HepG2 (cell line): ENCODE results near the gene OBSL1. TPM values are rescaled to one million over a fixed set of nuclear protein-coding genes. Genes with fewer than 3 reads are reported as not detected.
A peak's percentile ranks its signal among the peaks of the same experiment; 100 is the strongest.

ENCODE experiments used
- ERF ChIP-seq: IDR thresholded peaks from 2 replicates; pipeline ENCODE4 v1.6.1; 2018; ENCODE audit warnings: missing biosample characterization, missing genetic modification reagents
- GATAD2A ChIP-seq: IDR thresholded peaks from 2 replicates; pipeline ENCODE4 v1.6.1; 2016
- HNF4A ChIP-seq: sonication (generic); formaldehyde crosslinking; IDR thresholded peaks from 2 replicates; pipeline ENCODE4 v1.4.0; 2020; ENCODE audit warnings: missing genetic modification reagents
- KDM5A ChIP-seq: fragments of 200-600 bp; sonication (generic); IDR thresholded peaks from 2 replicates; pipeline ENCODE4 v1.7.0; 2018; ENCODE audit warnings: antibody characterized with exemption, mild to moderate bottlenecking, low read length, borderline replicate concordance
- KLF12 ChIP-seq: sonication (generic); formaldehyde crosslinking; IDR thresholded peaks from 2 replicates; pipeline ENCODE4 v1.4.0; 2020; ENCODE audit warnings: missing genetic modification reagents, borderline replicate concordance
- MBD4 ChIP-seq: IDR thresholded peaks from 2 replicates; pipeline ENCODE4 v1.6.1; 2012; ENCODE audit warnings: low read length, inconsistent platforms, borderline replicate concordance
- MIXL1 ChIP-seq: IDR thresholded peaks from 2 replicates; pipeline ENCODE4 v1.6.1; 2016
- MTF1 ChIP-seq: sonication (generic); formaldehyde crosslinking; IDR thresholded peaks from 2 replicates; pipeline ENCODE4 v1.5.0; 2020; ENCODE audit warnings: missing genetic modification reagents
- PHF21A ChIP-seq: sonication (generic); formaldehyde crosslinking; IDR thresholded peaks from 2 replicates; pipeline ENCODE4 v1.5.0; 2020; ENCODE audit warnings: mild to moderate bottlenecking, missing genetic modification reagents
- POLR2A ChIP-seq, 2 experiments: IDR thresholded peaks; 2 replicates each; pipeline ENCODE4 v1.6.1; 2011; ENCODE audit warnings: low read depth in 2 of 2, low read length in 2 of 2, mild to moderate bottlenecking in 1 of 2, moderate library complexity in 1 of 2; ENCODE audit not compliant: insufficient read depth in 1 of 2
- PRPF4 ChIP-seq: fragments of 200-400 bp; formaldehyde crosslinking; IDR thresholded peaks from 2 replicates; pipeline ENCODE4 v1.6.1; 2016; ENCODE audit warnings: low read length, low read depth; ENCODE audit not compliant: poor library complexity, severe bottlenecking
- SP2 ChIP-seq: sonication (generic); formaldehyde crosslinking; IDR thresholded peaks from 2 replicates; pipeline ENCODE4 v1.5.1; 2020; ENCODE audit warnings: mild to moderate bottlenecking, missing genetic modification reagents
- TBP ChIP-seq: sonication (generic); formaldehyde crosslinking; IDR thresholded peaks from 2 replicates; pipeline ENCODE4 v1.5.0; 2020; ENCODE audit warnings: missing genetic modification reagents
- U2AF2 ChIP-seq: fragments of 200-400 bp; formaldehyde crosslinking; IDR thresholded peaks from 2 replicates; pipeline ENCODE4 v1.6.1; 2017; ENCODE audit warnings: low read depth, mild to moderate bottlenecking, low read length
- YEATS2 ChIP-seq: sonication (generic); formaldehyde crosslinking; IDR thresholded peaks from 2 replicates; pipeline ENCODE4 v1.4.0; 2020; ENCODE audit warnings: missing genetic modification reagents, borderline replicate concordance
- ZNF549 ChIP-seq: sonication (generic); formaldehyde crosslinking; IDR thresholded peaks from 2 replicates; pipeline ENCODE4 v1.5.0; 2020; ENCODE audit warnings: missing genetic modification reagents
- polyA plus RNA-seq, 8 experiments: library from polyadenylated mRNA; depleted of rRNA in 3 of 8; stranded (reverse) in 7 of 8; unstranded in 1 of 8; fragments of >200 nt; fragmentation: Illumina TruSeq in 4 of 8; extraction: Trizol in 4 of 8; gene quantifications; 2 replicates each; pipeline versions ENCODE4 v1.2.1 to v1.2.3, GENCODE V29; 2011 to 2016; ENCODE audit warnings: low read depth in 4 of 8, missing spikeins in 1 of 8, mixed read lengths in 1 of 8; ENCODE audit not compliant: insufficient read depth in 1 of 8
- total RNA-seq, 5 experiments: library from RNA; depleted of rRNA; stranded (reverse); fragments of >200 nt; fragmentation: Illumina TruSeq; extraction: Trizol; gene quantifications; 2 replicates each; pipeline ENCODE4 v1.2.3, GENCODE V29; 2016; ENCODE audit warnings: low read depth in 1 of 5
- TF ChIP-seq, protein P1 (sequence below): sonication (generic); formaldehyde crosslinking; IDR thresholded peaks from 2 replicates; pipeline ENCODE4 v1.9.0; 2021; ENCODE audit warnings: missing genetic modification reagents, mild to moderate bottlenecking, borderline replicate concordance
- TF ChIP-seq, protein P2 (sequence below): sonication (generic); formaldehyde crosslinking; IDR thresholded peaks from 2 replicates; pipeline ENCODE4 v1.5.0; 2020; ENCODE audit warnings: mild to moderate bottlenecking, low read depth, missing genetic modification reagents, borderline replicate concordance
- TF ChIP-seq, protein P3 (sequence below): sonication (generic); formaldehyde crosslinking; IDR thresholded peaks from 2 replicates; pipeline ENCODE4 v1.4.0; 2020; ENCODE audit warnings: missing genetic modification reagents, borderline replicate concordance
- TF ChIP-seq, protein P4 (sequence below): sonication (generic); formaldehyde crosslinking; IDR thresholded peaks from 2 replicates; pipeline ENCODE4 v1.9.0; 2022; ENCODE audit warnings: low read depth, missing genetic modification reagents
- TF ChIP-seq, protein P5 (sequence below): sonication (generic); formaldehyde crosslinking; conservative IDR thresholded peaks from 2 replicates; pipeline ENCODE4 v1.4.0; 2020; ENCODE audit warnings: missing genetic modification reagents
- TF ChIP-seq, protein P6 (sequence below): sonication (generic); formaldehyde crosslinking; IDR thresholded peaks from 2 replicates; pipeline ENCODE4 v1.5.0; 2020; ENCODE audit warnings: missing genetic modification reagents

Gene OBSL1
- total and polyA plus RNA-seq, 2 of the 13 experiments (the other 11 are each of a cell fraction or from before 2014, with no cell fraction given), result 86.7 to 218 TPM

DNA sequence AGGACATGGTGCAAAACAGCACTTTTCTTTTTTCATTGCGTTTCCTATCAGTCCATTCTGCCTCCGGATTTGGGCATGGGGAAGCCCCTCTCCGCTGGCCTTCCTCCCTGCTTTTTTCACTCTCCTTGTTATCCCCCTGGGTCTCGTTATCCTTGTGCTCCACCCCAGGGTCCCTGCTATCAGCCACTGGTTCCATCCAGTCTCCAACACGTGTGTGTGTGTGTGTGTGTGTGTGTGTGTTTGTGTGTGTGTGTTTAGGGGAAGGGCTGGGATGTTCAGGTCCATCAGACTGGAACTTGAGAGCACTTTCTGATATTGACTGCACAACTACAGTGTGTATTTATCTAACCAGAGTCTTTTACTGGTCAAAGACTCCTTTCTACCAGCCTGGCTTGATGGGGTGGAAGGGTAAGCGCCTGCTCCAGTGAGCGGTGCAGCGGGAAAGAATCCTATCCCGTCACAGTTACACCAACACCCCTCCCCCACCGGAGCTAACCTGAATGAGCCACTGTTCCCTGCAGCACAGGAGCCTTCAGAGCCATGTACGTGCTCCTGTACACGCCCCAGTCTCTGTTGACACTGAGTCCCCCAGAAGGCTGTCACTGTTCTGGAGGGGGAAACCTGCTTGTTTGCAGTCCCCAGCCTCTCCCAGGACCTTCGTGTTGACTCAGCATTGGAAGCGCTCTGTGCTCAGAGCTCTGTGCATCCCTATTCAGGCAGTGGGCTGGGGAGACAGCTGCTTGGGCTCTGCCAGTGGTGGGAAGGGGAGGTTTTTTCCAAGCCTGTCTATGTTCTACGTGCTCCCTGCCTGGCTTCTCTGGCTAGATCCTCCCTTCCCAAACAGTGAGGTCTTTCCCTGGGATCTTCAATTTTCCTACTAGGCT lies 5.4 kb upstream of the OBSL1 start (continued):
- TF ChIP-seq, protein P1, sequence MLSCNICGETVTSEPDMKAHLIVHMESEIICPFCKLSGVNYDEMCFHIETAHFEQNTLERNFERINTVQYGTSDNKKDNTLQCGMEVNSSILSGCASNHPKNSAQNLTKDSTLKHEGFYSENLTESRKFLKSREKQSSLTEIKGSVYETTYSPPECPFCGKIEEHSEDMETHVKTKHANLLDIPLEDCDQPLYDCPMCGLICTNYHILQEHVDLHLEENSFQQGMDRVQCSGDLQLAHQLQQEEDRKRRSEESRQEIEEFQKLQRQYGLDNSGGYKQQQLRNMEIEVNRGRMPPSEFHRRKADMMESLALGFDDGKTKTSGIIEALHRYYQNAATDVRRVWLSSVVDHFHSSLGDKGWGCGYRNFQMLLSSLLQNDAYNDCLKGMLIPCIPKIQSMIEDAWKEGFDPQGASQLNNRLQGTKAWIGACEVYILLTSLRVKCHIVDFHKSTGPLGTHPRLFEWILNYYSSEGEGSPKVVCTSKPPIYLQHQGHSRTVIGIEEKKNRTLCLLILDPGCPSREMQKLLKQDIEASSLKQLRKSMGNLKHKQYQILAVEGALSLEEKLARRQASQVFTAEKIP (CRISPR knock-in tag), result no peak
- TF ChIP-seq ERF (CRISPR knock-in tag) (peak; percentile 93), POLR2A (IDR thresholded peaks at IDR 0.05; ENCODE audit: insufficient read depth in 1 of 2, low read depth in 2 of 2, low read length in 2 of 2) (no peak; a peak in 1 of 4 replicates), SP2 (CRISPR knock-in tag) (no peak; the same call in 1 of the 2 replicates), MIXL1 (CRISPR knock-in tag) (peak; percentile 84; the same call in 1 of the 2 replicates), PRPF4 (no peak), PHF21A (CRISPR knock-in tag) (peak; percentile 99), YEATS2 (peak; percentile 70; the same call in 1 of the 2 replicates), MBD4 (no peak), KDM5A (no peak; the same call in 1 of the 2 replicates), TBP (CRISPR knock-in tag) (no peak), U2AF2 (0 out of 2 replicates have a peak, but pooled peaks have one; percentile 16), KLF12 (CRISPR knock-in tag) (no peak), ZNF549 (CRISPR knock-in tag) (no peak), MTF1 (CRISPR knock-in tag) (no peak), GATAD2A (CRISPR knock-in tag) (peak; percentile 97), HNF4A (peak; percentile 75)
- TF ChIP-seq, protein P2, sequence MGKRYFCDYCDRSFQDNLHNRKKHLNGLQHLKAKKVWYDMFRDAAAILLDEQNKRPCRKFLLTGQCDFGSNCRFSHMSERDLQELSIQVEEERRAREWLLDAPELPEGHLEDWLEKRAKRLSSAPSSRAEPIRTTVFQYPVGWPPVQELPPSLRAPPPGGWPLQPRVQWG (CRISPR knock-in tag), result no peak
- TF ChIP-seq, protein P3, sequence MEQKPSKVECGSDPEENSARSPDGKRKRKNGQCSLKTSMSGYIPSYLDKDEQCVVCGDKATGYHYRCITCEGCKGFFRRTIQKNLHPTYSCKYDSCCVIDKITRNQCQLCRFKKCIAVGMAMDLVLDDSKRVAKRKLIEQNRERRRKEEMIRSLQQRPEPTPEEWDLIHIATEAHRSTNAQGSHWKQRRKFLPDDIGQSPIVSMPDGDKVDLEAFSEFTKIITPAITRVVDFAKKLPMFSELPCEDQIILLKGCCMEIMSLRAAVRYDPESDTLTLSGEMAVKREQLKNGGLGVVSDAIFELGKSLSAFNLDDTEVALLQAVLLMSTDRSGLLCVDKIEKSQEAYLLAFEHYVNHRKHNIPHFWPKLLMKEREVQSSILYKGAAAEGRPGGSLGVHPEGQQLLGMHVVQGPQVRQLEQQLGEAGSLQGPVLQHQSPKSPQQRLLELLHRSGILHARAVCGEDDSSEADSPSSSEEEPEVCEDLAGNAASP (CRISPR knock-in tag), result peak; percentile 92
- TF ChIP-seq, protein P4, sequence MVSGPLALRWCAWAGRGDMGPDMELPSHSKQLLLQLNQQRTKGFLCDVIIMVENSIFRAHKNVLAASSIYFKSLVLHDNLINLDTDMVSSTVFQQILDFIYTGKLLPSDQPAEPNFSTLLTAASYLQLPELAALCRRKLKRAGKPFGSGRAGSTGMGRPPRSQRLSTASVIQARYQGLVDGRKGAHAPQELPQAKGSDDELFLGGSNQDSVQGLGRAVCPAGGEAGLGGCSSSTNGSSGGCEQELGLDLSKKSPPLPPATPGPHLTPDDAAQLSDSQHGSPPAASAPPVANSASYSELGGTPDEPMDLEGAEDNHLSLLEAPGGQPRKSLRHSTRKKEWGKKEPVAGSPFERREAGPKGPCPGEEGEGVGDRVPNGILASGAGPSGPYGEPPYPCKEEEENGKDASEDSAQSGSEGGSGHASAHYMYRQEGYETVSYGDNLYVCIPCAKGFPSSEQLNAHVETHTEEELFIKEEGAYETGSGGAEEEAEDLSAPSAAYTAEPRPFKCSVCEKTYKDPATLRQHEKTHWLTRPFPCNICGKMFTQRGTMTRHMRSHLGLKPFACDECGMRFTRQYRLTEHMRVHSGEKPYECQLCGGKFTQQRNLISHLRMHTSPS (CRISPR knock-in tag), result peak; percentile 66; the same call in 1 of the 2 replicates
- TF ChIP-seq, protein P5, sequence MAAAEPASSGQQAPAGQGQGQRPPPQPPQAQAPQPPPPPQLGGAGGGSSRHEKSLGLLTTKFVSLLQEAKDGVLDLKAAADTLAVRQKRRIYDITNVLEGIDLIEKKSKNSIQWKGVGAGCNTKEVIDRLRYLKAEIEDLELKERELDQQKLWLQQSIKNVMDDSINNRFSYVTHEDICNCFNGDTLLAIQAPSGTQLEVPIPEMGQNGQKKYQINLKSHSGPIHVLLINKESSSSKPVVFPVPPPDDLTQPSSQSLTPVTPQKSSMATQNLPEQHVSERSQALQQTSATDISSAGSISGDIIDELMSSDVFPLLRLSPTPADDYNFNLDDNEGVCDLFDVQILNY (CRISPR knock-in tag), result no peak
- TF ChIP-seq, protein P6, sequence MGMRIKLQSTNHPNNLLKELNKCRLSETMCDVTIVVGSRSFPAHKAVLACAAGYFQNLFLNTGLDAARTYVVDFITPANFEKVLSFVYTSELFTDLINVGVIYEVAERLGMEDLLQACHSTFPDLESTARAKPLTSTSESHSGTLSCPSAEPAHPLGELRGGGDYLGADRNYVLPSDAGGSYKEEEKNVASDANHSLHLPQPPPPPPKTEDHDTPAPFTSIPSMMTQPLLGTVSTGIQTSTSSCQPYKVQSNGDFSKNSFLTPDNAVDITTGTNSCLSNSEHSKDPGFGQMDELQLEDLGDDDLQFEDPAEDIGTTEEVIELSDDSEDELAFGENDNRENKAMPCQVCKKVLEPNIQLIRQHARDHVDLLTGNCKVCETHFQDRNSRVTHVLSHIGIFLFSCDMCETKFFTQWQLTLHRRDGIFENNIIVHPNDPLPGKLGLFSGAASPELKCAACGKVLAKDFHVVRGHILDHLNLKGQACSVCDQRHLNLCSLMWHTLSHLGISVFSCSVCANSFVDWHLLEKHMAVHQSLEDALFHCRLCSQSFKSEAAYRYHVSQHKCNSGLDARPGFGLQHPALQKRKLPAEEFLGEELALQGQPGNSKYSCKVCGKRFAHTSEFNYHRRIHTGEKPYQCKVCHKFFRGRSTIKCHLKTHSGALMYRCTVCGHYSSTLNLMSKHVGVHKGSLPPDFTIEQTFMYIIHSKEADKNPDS (CRISPR knock-in tag), result no peak
